Measurements from ENCODE around the gene CFAP74. TPM values are rescaled to one million over a fixed set of nuclear protein-coding genes. Genes with fewer than 3 reads are reported as not detected.
"Not testable (repeated sequence)": the region's sequence is repeated elsewhere in the genome, so short reads cannot be mapped to it uniquely, and the experiment has no call there.

The CFAP74 gene
- total RNA-seq, 1 experiment from 2014 or later, result not detected

GRCh38 chr1:1984560-1985070 is 19.0 kb downstream of the CFAP74 start:
- H3K4me3 ChIP-seq (ENCODE audit: low read depth, low read length, poor library complexity, severe bottlenecking), result no peak overlapping the region
- H3K9me3 ChIP-seq (ENCODE audit: low read depth, low read length, poor library complexity, severe bottlenecking), result no peaks in the 10 kb centered on the region
- BruUV-seq (replicated peaks), result no TSS peak
- intact Hi-C loops (cut with micrococcal nuclease; ENCODE audit: unreplicated experiment), result no loop called here
- TF ChIP-seq EZH2 (IDR thresholded peaks at IDR 0.05; ENCODE audit: borderline replicate concordance, low read depth, low read length, poor library complexity, severe bottlenecking) (no peak), CTCF (conservative IDR thresholded peaks at IDR 0.05; ENCODE audit: low read depth, low read length) (no peak)
- H3K27me3 ChIP-seq (replicated peaks; ENCODE audit: insufficient read depth, low read depth, low read length, poor library complexity), result no peaks in the 10 kb centered on the region
- H3K36me3 ChIP-seq (ENCODE audit: insufficient read depth, low read length, poor library complexity, severe bottlenecking), result no peaks in the 10 kb centered on the region
- H3K4me1 ChIP-seq (ENCODE audit: insufficient read depth, low read length, poor library complexity, severe bottlenecking), result no peaks in the 10 kb centered on the region
- DNase-seq (ENCODE audit: low spot score), result no peak
- no peak overlapping the region for H3K27ac ChIP-seq (ENCODE audit: low read depth, low read length, poor library complexity, severe bottlenecking)
- ChIA-PET POLR2A (ENCODE audit: low non-redundant PET) (no interaction called here), CTCF (no interaction called here)

GRCh38 chr1:1982379-1983232 is 21.0 kb downstream of the CFAP74 start:
- ChIA-PET CTCF (interaction anchor here (0.6 kb wide), 1 partner anchor 1735 kb away, joined by 9 read pairs; no protein-coding TSS in a partner anchor), POLR2A (ENCODE audit: low non-redundant PET) (no interaction called here)
- H3K9me3 ChIP-seq (ENCODE audit: low read depth, low read length, poor library complexity, severe bottlenecking), result no peaks in the 10 kb centered on the region
- H3K27me3 ChIP-seq (replicated peaks; ENCODE audit: insufficient read depth, low read depth, low read length, poor library complexity), result no peaks in the 10 kb centered on the region
- TF ChIP-seq CTCF (conservative IDR thresholded peaks at IDR 0.05; ENCODE audit: low read depth, low read length) (no peak), EZH2 (IDR thresholded peaks at IDR 0.05; ENCODE audit: borderline replicate concordance, low read depth, low read length, poor library complexity, severe bottlenecking) (no peak)
- BruUV-seq (replicated peaks), result no TSS peak
- H3K4me3 ChIP-seq (ENCODE audit: low read depth, low read length, poor library complexity, severe bottlenecking), result no peak overlapping the region
- H3K36me3 ChIP-seq (ENCODE audit: insufficient read depth, low read length, poor library complexity, severe bottlenecking), result no peaks in the 10 kb centered on the region
- H3K27ac ChIP-seq (ENCODE audit: low read depth, low read length, poor library complexity, severe bottlenecking), result no peak overlapping the region
- no peak for DNase-seq (ENCODE audit: low spot score)
- no peaks in the 10 kb centered on the region for H3K4me1 ChIP-seq (ENCODE audit: insufficient read depth, low read length, poor library complexity, severe bottlenecking)
- intact Hi-C loops (cut with micrococcal nuclease; ENCODE audit: unreplicated experiment), result no loop called here

- H3K36me3 ChIP-seq (ENCODE audit: insufficient read depth, low read length, poor library complexity, severe bottlenecking); H3K4me1 ChIP-seq (ENCODE audit: insufficient read depth, low read length, poor library complexity, severe bottlenecking); POLR2A ChIA-PET (ENCODE audit: low non-redundant PET); CTCF ChIA-PET; BruUV-seq (replicated peaks); H3K27ac ChIP-seq (ENCODE audit: low read depth, low read length, poor library complexity, severe bottlenecking); H3K27me3 ChIP-seq (replicated peaks; ENCODE audit: insufficient read depth, low read depth, low read length, poor library complexity); H3K4me3 ChIP-seq (ENCODE audit: low read depth, low read length, poor library complexity, severe bottlenecking); H3K9me3 ChIP-seq (ENCODE audit: low read depth, low read length, poor library complexity, severe bottlenecking); intact Hi-C loops (cut with micrococcal nuclease; ENCODE audit: unreplicated experiment); DNase-seq (ENCODE audit: low spot score): not testable (repeated sequence)
Measured at GRCh38 chr1:1981631-1982327, 21.8 kb downstream of the CFAP74 start.
